ENCODE results near the gene DUSP7.
A peak's percentile ranks its signal among the peaks of the same experiment; 100 is the strongest.

DUSP7 gene

GRCh38 chr3:52085681-52086282 is 29.4 kb upstream of the DUSP7 start:
- DNase-seq: peak; percentile 70

GRCh38 chr3:52084954-52085680 is 28.7 kb upstream of the DUSP7 start:
- DNase-seq: no peak

GRCh38 chr3:52084216-52084945 is 28.0 kb upstream of the DUSP7 start:
- no peak for DNase-seq

GRCh38 chr3:52083556-52084087 is 27.3 kb upstream of the DUSP7 start:
- DNase-seq: no peak

- DNase-seq: no peak
These were observed 26.6 kb upstream of the DUSP7 start for GRCh38 chr3:52082951-52083350.

- DNase-seq: no peak
These were observed 24.7 kb upstream of the DUSP7 start for GRCh38 chr3:52080830-52081719.

- no peak for DNase-seq
These were observed 23.6 kb upstream of the DUSP7 start for GRCh38 chr3:52079958-52080357.

- DNase-seq: no peak
These were observed 22.6 kb upstream of the DUSP7 start for GRCh38 chr3:52078781-52079560.

GRCh38 chr3:52077925-52078324 is 21.6 kb upstream of the DUSP7 start:
- DNase-seq: no peak

- DNase-seq: no peak
These were observed 20.8 kb upstream of the DUSP7 start for GRCh38 chr3:52076896-52077780.

- no peak for DNase-seq
These were observed 17.1 kb upstream of the DUSP7 start for GRCh38 chr3:52073490-52073889.

- DNase-seq: no peak
These were observed 16.1 kb upstream of the DUSP7 start for GRCh38 chr3:52072471-52072870.

- no peak for DNase-seq
These were observed 15.6 kb upstream of the DUSP7 start for GRCh38 chr3:52072020-52072419.

GRCh38 chr3:52070724-52071621 is 14.6 kb upstream of the DUSP7 start:
- DNase-seq: no peak

- no peak for DNase-seq
These were observed 13.5 kb upstream of the DUSP7 start for GRCh38 chr3:52069855-52070254.

GRCh38 chr3:52069135-52069534 is 12.8 kb upstream of the DUSP7 start:
- no peak for DNase-seq

- DNase-seq: no peak
These were observed 12.4 kb upstream of the DUSP7 start for GRCh38 chr3:52068730-52069129.

- no peak for DNase-seq
These were observed 11.7 kb upstream of the DUSP7 start for GRCh38 chr3:52068055-52068571.

GRCh38 chr3:52067526-52067925 is 11.2 kb upstream of the DUSP7 start:
- no peak for DNase-seq

- DNase-seq: no peak
These were observed 10.7 kb upstream of the DUSP7 start for GRCh38 chr3:52067046-52067445.

Data from stimulated activated CD8-positive, alpha-beta memory T cell treated with anti-CD3 and anti-CD28 coated beads, Interleukin-4, amount 100 ng/mL, for 48 hours (primary cell).